Activated CD4-positive, alpha-beta T cell treated with anti-CD3 and anti-CD28 coated beads, Interleukin-2, Interleukin-4, amounts not matched to agents 100 ng/mL and 50 ng/mL, durations not matched to agents 16 hours and 8 hours (primary cell): Measurements from ENCODE around the gene ADRA2B.
A peak's percentile ranks its signal among the peaks of the same experiment; 100 is the strongest.
"Not testable (repeated sequence)": the region's sequence is repeated elsewhere in the genome, so short reads cannot be mapped to it uniquely, and the experiment has no call there.

Source experiments
- DNase-seq: peaks from one replicate; pipeline ENCODE4 v3.0.0-alpha.2; 2020; ENCODE audit warnings: low spot score

ADRA2B gene

DNA sequence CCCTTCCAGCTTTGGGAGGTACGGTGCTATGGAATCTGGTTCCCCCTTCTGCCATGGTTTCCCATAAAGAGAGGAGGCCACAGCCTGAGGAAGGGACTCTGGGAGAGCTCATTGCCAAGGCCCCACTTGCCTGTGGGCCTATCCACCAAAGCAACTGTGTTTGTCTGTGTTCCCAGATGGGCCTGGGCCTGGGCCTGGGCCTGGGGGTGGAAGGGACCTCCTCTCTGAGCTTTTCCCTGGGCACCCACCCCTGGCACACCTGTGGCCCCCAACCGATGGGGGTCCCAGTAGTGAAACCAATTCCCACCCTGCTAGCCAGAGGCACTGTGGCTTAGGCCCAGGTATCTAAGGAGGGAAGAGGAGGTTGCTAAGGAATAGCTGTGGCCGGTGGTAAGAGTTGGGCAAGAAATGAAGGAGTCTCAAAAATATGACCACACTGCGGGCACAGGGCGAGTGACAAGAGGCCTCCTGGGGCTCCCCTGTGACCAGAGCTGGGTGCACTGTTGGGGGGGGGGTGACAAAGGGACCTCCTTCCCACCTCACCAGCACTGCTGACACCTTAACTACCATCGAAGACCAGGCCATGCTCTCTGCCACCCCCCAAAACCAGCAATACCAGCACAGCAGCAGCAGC lies 33.8 kb upstream of the ADRA2B start:
- no peak for DNase-seq

GRCh38 chr2:96148410-96149217 lies 32.2 kb upstream of the ADRA2B start:
- peak; percentile 96 for DNase-seq

GRCh38 chr2:96147593-96148201 lies 31.3 kb upstream of the ADRA2B start:
- DNase-seq: no peak

GRCh38 chr2:96146881-96147592 lies 30.7 kb upstream of the ADRA2B start:
- DNase-seq: no peak

DNA sequence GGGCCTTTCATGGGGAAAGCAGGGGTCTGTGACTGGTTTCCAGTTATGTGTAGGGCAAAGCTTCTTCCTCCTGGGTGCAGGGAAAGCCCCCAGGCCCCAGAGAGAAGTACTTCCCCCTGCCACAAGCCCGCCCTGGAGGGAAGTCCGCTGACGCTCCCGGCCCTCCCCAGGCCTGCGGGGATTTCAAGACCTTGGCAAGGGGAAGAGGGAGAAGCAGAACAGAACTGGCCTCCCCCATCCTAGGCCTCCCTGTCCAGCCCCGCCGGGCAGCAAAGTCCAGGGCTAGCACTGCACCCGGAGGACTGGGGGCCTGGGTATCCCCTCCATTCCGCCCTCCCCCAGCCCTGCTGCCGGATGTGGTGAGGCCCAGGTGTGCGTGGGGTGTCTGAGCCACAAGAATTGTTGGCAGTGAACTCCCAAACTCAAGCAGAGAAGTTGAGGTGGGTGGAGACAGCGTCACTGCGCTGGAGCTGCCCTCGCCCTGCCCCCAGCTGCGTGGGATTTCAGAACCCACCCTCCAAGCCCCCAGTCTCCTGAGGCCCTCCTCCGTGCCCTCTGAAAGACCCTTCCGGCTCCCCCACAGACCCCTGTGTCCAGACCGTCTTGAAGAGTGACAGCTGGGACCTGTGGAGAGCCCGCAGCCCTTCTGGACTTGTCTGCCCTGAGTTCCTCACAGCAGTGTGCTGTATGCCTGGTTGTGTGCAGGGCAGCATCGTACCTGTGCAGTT lies 29.9 kb upstream of the ADRA2B start:
- peak; percentile 82 for DNase-seq

DNA sequence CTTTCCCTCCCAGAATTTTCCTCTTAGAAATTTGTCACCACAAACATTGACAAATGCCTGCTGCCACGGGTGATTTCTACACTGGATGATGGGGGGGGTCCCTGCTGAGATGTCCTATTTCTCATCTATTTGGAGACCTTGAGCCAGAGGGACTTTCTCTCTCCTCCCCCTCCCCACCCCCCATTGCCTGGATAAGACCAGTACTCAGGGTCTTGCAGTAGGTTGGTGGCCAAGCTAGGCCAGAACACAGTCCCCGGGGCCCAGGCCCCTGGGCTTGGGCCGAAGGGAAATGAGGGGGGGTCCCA lies 29.4 kb upstream of the ADRA2B start:
- DNase-seq: no peak

DNA sequence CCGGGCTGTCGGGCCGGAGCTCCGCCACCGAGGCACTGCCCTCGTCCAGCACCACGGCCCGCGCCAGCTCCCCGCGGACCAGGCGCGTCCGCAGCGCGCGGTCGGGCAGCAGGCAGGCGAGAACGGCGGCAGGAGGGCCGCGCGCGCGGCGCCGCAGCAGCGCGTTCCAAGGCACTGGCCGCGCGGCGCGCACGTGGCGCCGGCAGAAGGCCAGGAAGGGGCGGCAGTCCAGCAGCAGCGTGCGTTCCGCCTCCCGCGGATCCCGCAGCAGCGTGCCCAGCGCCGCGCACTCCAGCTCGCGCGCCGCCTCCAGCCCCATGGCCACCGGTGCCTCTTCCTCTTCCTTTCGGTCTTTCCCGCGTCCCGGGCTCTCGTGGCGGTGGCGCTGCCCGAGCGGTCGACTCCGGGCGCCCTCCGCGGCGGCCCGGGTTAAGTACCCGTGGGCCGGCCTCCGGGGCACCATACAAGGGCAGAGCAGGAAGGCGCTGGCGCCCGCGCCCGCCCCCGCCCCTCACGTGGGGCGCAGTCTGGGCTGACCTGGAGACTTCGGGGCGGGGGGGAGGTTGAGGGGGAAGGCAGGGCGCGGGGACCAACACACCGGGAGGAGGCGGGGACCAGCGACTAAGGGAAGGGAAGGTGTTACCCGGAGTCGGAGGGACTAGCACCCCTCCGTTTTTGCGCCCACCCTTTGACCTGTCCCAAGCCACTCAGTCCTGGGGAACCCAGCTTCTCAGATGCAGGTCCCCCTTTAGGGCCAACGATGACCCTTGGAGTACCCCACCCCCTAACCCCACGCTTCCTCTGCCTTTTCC lies 28.9 kb upstream of the ADRA2B start, which contains the start of gene DUSP2:
TSS of gene DUSP2 (minus strand) at position 405 of the 812 bp plus-strand sequence. CDS start at position 319, 86 bp downstream.
- peak; percentile 93 for DNase-seq

DNA sequence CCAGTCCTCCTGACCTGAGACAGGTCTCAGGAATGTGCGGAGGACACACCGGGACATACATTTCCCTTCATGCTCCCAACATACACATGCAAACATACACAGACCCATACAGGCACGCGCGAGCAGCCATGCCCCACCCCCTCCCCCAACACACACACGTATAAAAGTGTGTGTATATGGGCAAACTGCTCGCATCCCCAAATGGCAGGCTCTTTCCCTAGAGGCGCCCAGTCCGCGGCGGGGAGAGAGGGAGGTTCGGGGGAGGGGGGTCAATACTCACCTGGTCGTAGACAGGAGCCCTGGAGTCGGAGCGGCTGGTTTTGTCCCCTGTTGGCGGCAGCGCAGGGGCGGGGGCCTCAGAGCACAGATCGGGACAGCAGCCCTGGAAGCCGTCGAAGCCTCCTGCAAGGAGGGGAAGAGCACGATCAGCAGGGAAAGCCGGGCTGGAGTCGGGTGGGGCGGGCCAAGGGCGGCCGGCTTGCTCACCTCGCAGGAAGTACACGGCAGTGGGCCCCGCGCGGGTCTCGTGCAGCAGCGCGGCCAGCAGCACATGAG lies 28.2 kb upstream of the ADRA2B start:
- DNase-seq: no peak

DNA sequence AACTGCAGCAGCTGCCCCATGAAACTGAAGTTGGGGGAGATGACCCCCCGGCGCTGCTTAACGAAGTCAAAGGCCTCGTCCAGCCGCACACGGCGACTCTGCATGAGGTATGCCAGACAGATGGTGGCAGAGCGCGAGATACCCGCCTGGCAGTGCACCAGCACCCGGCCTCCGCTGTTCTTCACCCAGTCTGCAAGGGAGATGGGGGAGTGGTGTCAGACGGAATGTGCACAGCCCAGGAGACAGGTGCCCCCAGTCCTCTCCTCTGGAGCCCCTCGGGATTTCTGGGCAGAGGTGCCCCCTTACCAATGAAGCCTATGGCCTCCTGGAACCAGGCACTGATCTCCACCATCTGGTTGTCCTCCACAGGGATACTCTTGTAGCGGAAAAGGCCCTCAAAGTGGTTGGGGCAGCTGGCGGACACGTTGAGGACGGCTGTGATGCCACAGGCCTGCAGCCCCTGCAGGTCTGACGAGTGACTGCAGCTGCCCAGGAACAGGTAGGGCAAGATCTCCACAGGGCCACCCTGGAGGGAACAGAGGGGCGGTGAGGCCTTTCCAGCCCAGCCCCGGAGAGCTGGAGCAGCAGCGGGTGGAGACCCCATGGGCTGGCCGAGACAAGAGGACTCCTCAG lies 27.6 kb upstream of the ADRA2B start:
- no peak for DNase-seq

DNA sequence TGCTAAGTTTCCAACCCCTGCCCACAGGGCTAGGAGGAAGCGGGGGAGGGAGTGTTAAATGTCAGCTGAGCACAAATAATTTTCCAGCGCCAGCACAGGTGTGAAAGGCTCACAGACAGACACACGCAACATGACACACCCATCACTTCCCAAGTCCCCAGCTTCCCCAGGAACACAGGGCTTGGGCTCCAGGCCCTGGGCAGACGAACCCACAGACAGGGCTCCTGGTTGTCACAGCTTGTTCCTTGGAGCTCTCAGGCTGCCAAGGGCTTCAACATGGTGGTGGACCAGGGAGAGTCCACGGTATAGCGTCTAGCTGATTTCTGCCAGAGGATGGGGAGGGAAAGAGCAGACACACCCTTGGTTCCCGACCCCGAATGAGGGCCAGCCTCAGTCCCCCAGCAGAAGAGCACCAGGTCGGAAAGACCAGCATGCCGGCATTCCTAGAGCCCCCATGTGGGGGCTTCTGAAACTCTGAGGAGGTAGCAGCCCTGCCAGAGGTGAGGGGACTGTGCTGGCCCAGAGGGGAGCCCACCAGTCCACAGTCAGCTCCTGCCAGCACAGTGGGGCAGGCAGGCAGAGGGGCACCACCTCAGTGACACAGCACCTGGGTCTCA lies 27.0 kb upstream of the ADRA2B start:
- DNase-seq: no peak

- no peak for DNase-seq
Observed at GRCh38 chr2:96142217-96143113, 26.1 kb upstream of the ADRA2B start.

DNA sequence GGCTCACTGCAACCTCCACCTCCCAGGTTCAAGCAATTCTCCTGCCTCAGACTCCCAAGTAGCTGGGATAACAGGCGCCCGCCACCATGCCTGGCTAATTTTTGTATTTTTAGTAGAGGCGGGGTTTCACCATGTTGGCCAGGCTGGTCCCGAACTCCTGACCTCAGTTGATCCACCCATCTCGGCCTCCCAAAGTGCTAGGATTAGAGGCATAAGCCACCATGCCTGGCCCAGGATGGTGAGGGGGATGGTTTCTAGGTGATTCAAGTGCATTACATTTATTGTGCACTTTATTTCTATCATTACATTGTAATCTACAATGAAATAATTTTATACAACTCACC lies 25.2 kb upstream of the ADRA2B start:
- not testable (repeated sequence) for DNase-seq

- no peak for DNase-seq
Observed at GRCh38 chr2:96140941-96141623, 24.7 kb upstream of the ADRA2B start.

DNA sequence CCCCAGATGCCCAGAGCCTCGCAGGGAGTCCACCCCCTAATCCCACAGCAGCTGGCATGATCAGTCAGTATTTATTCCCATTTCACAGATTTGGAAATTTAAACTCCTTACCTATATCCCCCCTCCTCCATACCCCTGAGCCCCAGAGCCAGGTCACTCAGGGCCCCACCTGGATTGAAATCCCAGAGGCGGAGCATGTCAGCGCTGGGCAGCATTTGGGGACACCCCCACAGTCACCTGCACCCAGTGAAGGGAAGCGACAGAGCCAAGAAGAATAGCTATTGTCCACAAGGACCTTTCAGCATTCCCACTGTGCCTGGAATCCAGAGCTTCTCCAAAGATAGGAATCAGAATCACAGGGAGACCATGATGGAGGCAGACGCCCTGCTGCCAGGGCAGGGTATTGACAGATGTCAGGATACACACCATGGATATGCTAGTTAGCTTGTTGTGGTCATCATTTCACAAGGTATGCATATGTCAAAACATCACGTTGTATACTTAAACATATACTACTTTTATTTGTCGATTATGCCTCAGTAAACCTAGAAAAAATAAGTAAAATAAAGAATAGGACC lies 22.9 kb upstream of the ADRA2B start:
- no peak for DNase-seq

DNA sequence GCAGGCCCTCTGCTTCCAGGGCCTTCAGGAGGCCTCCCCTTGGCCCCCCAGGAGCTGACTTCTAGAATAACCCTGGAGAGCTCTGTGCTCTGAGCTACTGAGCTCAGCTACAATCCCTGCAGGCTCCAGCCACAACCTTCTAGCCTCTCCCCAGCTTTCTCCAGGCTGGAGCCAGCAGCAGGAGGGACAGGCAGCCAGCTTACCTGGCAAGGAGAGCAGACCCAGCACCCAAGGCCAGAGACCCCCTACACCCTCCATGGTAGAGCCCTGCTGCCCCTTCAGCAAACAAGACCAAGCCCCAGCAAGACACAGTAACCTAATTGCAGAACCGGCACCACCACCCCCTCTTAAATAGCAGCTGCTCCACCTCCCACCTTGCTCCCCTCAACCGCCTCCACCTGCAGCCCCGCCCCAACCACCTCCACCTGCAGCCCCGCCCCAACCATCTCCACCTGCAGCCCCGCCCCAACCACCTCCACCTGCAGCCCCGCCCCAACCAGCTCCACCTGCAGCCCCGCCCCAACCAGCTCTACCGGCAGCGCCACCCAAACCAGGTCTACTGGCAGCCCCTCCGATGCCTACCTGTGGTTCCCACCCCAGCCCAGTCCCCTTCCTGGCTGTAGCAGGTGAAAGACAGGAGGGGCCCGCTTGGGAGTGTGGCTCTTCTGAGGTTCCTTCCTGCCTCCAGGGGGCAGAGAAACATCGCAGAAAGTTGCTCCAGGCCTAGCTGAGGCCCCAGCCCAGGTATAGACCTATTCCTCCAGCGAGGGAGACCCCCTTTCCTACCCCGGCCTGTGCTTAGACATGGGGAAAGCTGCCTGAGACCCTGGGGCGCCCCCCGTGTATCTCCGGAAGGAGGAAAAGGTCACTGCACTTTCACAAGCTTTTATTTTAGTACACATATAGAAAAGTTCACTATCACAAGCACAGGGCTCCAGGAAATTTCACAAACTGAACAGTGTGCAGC lies 22.1 kb upstream of the ADRA2B start, which contains the start of gene ASTL:
TSS of gene ASTL (minus strand) at position 324 of the 967 bp plus-strand sequence. CDS start at position 258, 66 bp downstream.
- no peak for DNase-seq

GRCh38 chr2:96137321-96138178 lies 21.2 kb upstream of the ADRA2B start:
- DNase-seq: no peak
